GM23338 (cell line): ENCODE data around the gene PDE4B. TPM values are rescaled to one million over a fixed set of nuclear protein-coding genes. Genes with fewer than 3 reads are reported as not detected.

Experiments
- ATAC-seq: fragments of 200-7000 bp; cut with Tn5 transposase; 3 replicates; pipeline ENCODE4 v1.9.1; 2020
- DNase-seq: peaks from one replicate; pipeline ENCODE4 v3.0.0-alpha.2; 2015; ENCODE audit warnings: low spot score
- H2AFZ ChIP-seq: fragments of 200-600 bp; sonication (generic); 2 replicates; pipeline ENCODE4 v1.8.0; 2016; ENCODE audit warnings: antibody characterized with exemption, mild to moderate bottlenecking, moderate library complexity
- H3F3A ChIP-seq: fragments of 200-600 bp; sonication (generic); replicated peaks from 2 replicates; pipeline ENCODE4 v1.8.0; 2017; ENCODE audit warnings: antibody characterized with exemption, mixed run types, low read depth
- H3K27ac ChIP-seq: fragments of 200-600 bp; sonication (generic); 2 replicates; pipeline ENCODE4 v1.6.1; 2016; ENCODE audit warnings: low read depth
- H3K27me3 ChIP-seq: fragments of 200-600 bp; sonication (generic); 2 replicates; pipeline ENCODE4 v1.8.0; 2016; ENCODE audit warnings: mild to moderate bottlenecking, mixed run types, moderate library complexity; ENCODE audit not compliant: insufficient read depth
- H3K36me3 ChIP-seq: fragments of 200-600 bp; sonication (generic); 2 replicates; pipeline ENCODE4 v1.8.0; 2016; ENCODE audit warnings: mild to moderate bottlenecking; ENCODE audit not compliant: insufficient read depth
- H3K4me1 ChIP-seq: fragments of 200-600 bp; sonication (generic); 2 replicates; pipeline ENCODE4 v1.8.0; 2016; ENCODE audit warnings: mild to moderate bottlenecking, moderate library complexity; ENCODE audit not compliant: insufficient read depth
- H3K4me2 ChIP-seq: fragments of 200-600 bp; sonication (generic); 2 replicates; pipeline ENCODE4 v1.7.1; 2017; ENCODE audit warnings: mixed run types
- H3K4me3 ChIP-seq: fragments of 200-600 bp; sonication (generic); 2 replicates; pipeline ENCODE4 v1.6.1; 2016; ENCODE audit warnings: mixed run types
- H3K79me2 ChIP-seq: fragments of 200-600 bp; sonication (generic); replicated peaks from 2 replicates; pipeline ENCODE4 v1.8.0; 2017; ENCODE audit warnings: mild to moderate bottlenecking; ENCODE audit not compliant: insufficient read depth
- H3K9me2 ChIP-seq: fragments of 200-600 bp; sonication (generic); 2 replicates; pipeline ENCODE4 v1.8.0; 2017; ENCODE audit not compliant: insufficient read depth
- H4K20me1 ChIP-seq: fragments of 200-600 bp; sonication (generic); replicated peaks from 2 replicates; pipeline ENCODE4 v1.8.0; 2017; ENCODE audit warnings: mild to moderate bottlenecking; ENCODE audit not compliant: insufficient read depth
- H3K27ac Mint-ChIP-seq: 2 replicates; pipeline ENCODE4 v1.8.0; 2020; ENCODE audit warnings: inconsistent platforms, mild to moderate bottlenecking, moderate library complexity, mixed read lengths
- H3K27me3 Mint-ChIP-seq: 3 replicates; pipeline ENCODE4 v1.8.0; 2022; ENCODE audit warnings: low read depth, mild to moderate bottlenecking, moderate library complexity, mixed read lengths, inconsistent platforms; ENCODE audit not compliant: insufficient read depth, poor library complexity
- H3K36me3 Mint-ChIP-seq: 3 replicates; pipeline ENCODE4 v1.8.0; 2021; ENCODE audit warnings: low read depth, mild to moderate bottlenecking, inconsistent platforms, moderate library complexity, mixed read lengths
- H3K4me1 Mint-ChIP-seq: 3 replicates; pipeline ENCODE4 v1.8.0; 2020; ENCODE audit warnings: mild to moderate bottlenecking, inconsistent platforms, mixed read lengths
- H3K4me3 Mint-ChIP-seq: 3 replicates; pipeline ENCODE4 v1.8.0; 2021; ENCODE audit warnings: moderate library complexity, mild to moderate bottlenecking, inconsistent platforms, mixed read lengths
- H3K9me3 Mint-ChIP-seq: 3 replicates; pipeline ENCODE4 v1.8.0; 2020; ENCODE audit warnings: moderate library complexity, mild to moderate bottlenecking, inconsistent platforms, mixed read lengths
- CREB1 ChIP-seq: fragments of 250-450 bp; sonication (Bioruptor Pico); IDR thresholded peaks from 2 replicates; pipeline ENCODE4 v1.5.0; 2020; ENCODE audit warnings: low read depth, mild to moderate bottlenecking, moderate library complexity
- EZH2 ChIP-seq: fragments of 200-600 bp; sonication (generic); IDR thresholded peaks from one replicate; pipeline ENCODE4 v1.8.0; 2017; ENCODE audit warnings: antibody characterized with exemption, mild to moderate bottlenecking, low read depth; ENCODE audit not compliant: unreplicated experiment
- EZH2phosphoT487 ChIP-seq: fragments of 200-600 bp; sonication (generic); IDR thresholded peaks from one replicate; pipeline ENCODE4 v1.8.1; 2018; ENCODE audit warnings: antibody characterized with exemption; ENCODE audit not compliant: unreplicated experiment
- JUNB ChIP-seq: IDR thresholded peaks from one replicate; pipeline ENCODE4 v1.6.1; 2016; ENCODE audit warnings: antibody characterized with exemption; ENCODE audit not compliant: unreplicated experiment
- NANOG ChIP-seq: IDR thresholded peaks from 2 replicates; pipeline ENCODE4 v1.6.1; 2016; ENCODE audit warnings: antibody characterized with exemption, borderline replicate concordance
- POLR2AphosphoS5 ChIP-seq: IDR thresholded peaks from 2 replicates; pipeline ENCODE4 v1.6.1; 2016; ENCODE audit warnings: antibody characterized with exemption, low read depth
- STAT1 ChIP-seq: IDR thresholded peaks from one replicate; pipeline ENCODE4 v1.6.1; 2016; ENCODE audit warnings: antibody characterized with exemption; ENCODE audit not compliant: unreplicated experiment
- ZNF114 ChIP-seq: fragments of 250-450 bp; sonication (Bioruptor Pico); IDR thresholded peaks from 2 replicates; pipeline ENCODE4 v1.5.0; 2020; ENCODE audit warnings: mild to moderate bottlenecking, moderate library complexity
- ZNF331 ChIP-seq: fragments of 250-450 bp; sonication (Bioruptor Pico); IDR thresholded peaks from 2 replicates; pipeline ENCODE4 v1.5.0; 2020; ENCODE audit warnings: low read depth, mild to moderate bottlenecking, moderate library complexity
- polyA plus RNA-seq: library from polyadenylated mRNA; unstranded; fragments of >200 nt; fragmentation: Nextera tagmentation; extraction: Ambion mirVana; gene quantifications from 2 replicates; pipeline ENCODE4 v1.2.1, GENCODE V29; 2016
- total RNA-seq: library from RNA; depleted of rRNA; stranded (reverse); fragments of >200 nt; shearing (Covaris generic); gene quantifications from 2 replicates; pipeline ENCODE4 v1.2.3, GENCODE V29; 2014
- TF ChIP-seq, protein P1 (sequence below): IDR thresholded peaks from one replicate; pipeline ENCODE4 v1.6.1; 2018; ENCODE audit warnings: antibody characterized with exemption; ENCODE audit not compliant: unreplicated experiment
- TF ChIP-seq, protein P2 (sequence below): fragments of 250-450 bp; sonication (Bioruptor Pico); IDR thresholded peaks from 2 replicates; pipeline ENCODE4 v1.5.0; 2020; ENCODE audit warnings: mild to moderate bottlenecking, moderate library complexity
- TF ChIP-seq, protein P3 (sequence below), 2 experiments: fragments of 200-600 bp in 1 of 2; sonication (generic) in 1 of 2; conservative IDR thresholded peaks; 2 replicates each; pipeline versions ENCODE4 v1.5.1 to v1.6.1; 2016 to 2017; ENCODE audit warnings: antibody characterized with exemption in 2 of 2, low read depth in 2 of 2, mild to moderate bottlenecking in 2 of 2, moderate library complexity in 1 of 2
- TF ChIP-seq, protein P4 (sequence below): IDR thresholded peaks from 2 replicates; pipeline ENCODE4 v1.6.1; 2016; ENCODE audit warnings: antibody characterized with exemption

The PDE4B gene
- total and polyA plus RNA-seq, 2 experiments from 2014 or later, result 14.0 to 25.6 TPM

DNA sequence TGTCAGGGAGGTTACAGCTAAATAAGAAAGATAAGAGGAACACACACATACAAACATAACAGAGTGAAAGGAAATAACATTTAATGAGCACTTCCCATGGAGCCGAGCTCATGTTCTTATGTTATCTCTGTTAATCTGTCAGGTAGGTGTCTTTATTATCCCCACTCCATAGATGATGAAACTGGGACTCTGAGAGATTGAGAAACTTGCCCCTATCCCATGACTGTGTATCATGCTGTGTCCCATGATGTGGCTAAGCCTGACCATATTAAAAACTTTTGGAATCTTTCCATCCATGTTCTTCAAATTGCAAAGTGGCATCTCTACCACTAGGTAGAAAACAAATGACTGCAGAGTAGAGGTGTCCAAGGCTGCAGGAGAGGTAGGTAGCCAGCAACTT, 456.1 kb downstream of the PDE4B start:
- ATAC-seq (no peak), DNase-seq (no peak)
- Histone ChIP-seq H3K4me1 (peaks cover 6% of the 10 kb centered on the region; the same call in 1 of the 2 replicates), H3K36me3 (no peaks in the 10 kb centered on the region), H2AFZ (0 out of 2 replicates have a peak overlapping the region, but pooled peaks have one; percentile 12), H3K27me3 (no peaks in the 10 kb centered on the region), H3K4me3 (no peak overlapping the region), H3K4me2 (no peak overlapping the region), H3F3A (no peaks in the 10 kb centered on the region), H3K9me2 (no peaks in the 10 kb centered on the region), H4K20me1 (no peaks in the 10 kb centered on the region), H3K27ac (no peak overlapping the region), H3K79me2 (no peaks in the 10 kb centered on the region)
- H3K27me3 Mint-ChIP-seq, result peaks cover 2% of the 10 kb centered on the region
- no peak overlapping the region for H3K27ac Mint-ChIP-seq
- no peak overlapping the region for H3K4me3 Mint-ChIP-seq
- peaks cover 7% of the 10 kb centered on the region; the same call in 2 of the 3 replicates for H3K4me1 Mint-ChIP-seq
- H3K36me3 Mint-ChIP-seq, result no peaks in the 10 kb centered on the region
- H3K9me3 Mint-ChIP-seq, result no peaks in the 10 kb centered on the region
- TF ChIP-seq ZNF114 (CRISPR knock-in tag) (no peak), CREB1 (no peak), STAT1 (no peak), JUNB (no peak), POLR2AphosphoS5 (no peak), EZH2 (no peak), NANOG (no peak), EZH2phosphoT487 (no peak), ZNF331 (no peak)
- TF ChIP-seq, protein P1, sequence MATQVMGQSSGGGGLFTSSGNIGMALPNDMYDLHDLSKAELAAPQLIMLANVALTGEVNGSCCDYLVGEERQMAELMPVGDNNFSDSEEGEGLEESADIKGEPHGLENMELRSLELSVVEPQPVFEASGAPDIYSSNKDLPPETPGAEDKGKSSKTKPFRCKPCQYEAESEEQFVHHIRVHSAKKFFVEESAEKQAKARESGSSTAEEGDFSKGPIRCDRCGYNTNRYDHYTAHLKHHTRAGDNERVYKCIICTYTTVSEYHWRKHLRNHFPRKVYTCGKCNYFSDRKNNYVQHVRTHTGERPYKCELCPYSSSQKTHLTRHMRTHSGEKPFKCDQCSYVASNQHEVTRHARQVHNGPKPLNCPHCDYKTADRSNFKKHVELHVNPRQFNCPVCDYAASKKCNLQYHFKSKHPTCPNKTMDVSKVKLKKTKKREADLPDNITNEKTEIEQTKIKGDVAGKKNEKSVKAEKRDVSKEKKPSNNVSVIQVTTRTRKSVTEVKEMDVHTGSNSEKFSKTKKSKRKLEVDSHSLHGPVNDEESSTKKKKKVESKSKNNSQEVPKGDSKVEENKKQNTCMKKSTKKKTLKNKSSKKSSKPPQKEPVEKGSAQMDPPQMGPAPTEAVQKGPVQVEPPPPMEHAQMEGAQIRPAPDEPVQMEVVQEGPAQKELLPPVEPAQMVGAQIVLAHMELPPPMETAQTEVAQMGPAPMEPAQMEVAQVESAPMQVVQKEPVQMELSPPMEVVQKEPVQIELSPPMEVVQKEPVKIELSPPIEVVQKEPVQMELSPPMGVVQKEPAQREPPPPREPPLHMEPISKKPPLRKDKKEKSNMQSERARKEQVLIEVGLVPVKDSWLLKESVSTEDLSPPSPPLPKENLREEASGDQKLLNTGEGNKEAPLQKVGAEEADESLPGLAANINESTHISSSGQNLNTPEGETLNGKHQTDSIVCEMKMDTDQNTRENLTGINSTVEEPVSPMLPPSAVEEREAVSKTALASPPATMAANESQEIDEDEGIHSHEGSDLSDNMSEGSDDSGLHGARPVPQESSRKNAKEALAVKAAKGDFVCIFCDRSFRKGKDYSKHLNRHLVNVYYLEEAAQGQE, result no peak
- TF ChIP-seq, protein P2, sequence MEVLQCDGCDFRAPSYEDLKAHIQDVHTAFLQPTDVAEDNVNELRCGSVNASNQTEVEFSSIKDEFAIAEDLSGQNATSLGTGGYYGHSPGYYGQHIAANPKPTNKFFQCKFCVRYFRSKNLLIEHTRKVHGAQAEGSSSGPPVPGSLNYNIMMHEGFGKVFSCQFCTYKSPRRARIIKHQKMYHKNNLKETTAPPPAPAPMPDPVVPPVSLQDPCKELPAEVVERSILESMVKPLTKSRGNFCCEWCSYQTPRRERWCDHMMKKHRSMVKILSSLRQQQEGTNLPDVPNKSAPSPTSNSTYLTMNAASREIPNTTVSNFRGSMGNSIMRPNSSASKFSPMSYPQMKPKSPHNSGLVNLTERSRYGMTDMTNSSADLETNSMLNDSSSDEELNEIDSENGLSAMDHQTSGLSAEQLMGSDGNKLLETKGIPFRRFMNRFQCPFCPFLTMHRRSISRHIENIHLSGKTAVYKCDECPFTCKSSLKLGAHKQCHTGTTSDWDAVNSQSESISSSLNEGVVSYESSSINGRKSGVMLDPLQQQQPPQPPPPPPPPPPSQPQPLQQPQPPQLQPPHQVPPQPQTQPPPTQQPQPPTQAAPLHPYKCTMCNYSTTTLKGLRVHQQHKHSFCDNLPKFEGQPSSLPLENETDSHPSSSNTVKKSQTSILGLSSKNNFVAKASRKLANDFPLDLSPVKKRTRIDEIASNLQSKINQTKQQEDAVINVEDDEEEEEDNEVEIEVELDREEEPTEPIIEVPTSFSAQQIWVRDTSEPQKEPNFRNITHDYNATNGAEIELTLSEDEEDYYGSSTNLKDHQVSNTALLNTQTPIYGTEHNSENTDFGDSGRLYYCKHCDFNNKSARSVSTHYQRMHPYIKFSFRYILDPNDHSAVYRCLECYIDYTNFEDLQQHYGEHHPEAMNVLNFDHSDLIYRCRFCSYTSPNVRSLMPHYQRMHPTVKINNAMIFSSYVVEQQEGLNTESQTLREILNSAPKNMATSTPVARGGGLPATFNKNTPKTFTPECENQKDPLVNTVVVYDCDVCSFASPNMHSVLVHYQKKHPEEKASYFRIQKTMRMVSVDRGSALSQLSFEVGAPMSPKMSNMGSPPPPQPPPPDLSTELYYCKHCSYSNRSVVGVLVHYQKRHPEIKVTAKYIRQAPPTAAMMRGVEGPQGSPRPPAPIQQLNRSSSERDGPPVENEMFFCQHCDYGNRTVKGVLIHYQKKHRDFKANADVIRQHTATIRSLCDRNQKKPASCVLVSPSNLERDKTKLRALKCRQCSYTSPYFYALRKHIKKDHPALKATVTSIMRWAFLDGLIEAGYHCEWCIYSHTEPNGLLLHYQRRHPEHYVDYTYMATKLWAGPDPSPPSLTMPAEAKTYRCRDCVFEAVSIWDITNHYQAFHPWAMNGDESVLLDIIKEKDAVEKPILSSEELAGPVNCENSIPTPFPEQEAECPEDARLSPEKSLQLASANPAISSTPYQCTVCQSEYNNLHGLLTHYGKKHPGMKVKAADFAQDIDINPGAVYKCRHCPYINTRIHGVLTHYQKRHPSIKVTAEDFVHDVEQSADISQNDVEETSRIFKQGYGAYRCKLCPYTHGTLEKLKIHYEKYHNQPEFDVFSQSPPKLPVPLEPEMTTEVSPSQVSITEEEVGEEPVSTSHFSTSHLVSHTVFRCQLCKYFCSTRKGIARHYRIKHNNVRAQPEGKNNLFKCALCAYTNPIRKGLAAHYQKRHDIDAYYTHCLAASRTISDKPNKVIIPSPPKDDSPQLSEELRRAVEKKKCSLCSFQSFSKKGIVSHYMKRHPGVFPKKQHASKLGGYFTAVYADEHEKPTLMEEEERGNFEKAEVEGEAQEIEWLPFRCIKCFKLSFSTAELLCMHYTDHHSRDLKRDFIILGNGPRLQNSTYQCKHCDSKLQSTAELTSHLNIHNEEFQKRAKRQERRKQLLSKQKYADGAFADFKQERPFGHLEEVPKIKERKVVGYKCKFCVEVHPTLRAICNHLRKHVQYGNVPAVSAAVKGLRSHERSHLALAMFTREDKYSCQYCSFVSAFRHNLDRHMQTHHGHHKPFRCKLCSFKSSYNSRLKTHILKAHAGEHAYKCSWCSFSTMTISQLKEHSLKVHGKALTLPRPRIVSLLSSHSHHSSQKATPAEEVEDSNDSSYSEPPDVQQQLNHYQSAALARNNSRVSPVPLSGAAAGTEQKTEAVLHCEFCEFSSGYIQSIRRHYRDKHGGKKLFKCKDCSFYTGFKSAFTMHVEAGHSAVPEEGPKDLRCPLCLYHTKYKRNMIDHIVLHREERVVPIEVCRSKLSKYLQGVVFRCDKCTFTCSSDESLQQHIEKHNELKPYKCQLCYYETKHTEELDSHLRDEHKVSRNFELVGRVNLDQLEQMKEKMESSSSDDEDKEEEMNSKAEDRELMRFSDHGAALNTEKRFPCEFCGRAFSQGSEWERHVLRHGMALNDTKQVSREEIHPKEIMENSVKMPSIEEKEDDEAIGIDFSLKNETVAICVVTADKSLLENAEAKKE (CRISPR knock-in tag), result no peak
- TF ChIP-seq, protein P3, sequence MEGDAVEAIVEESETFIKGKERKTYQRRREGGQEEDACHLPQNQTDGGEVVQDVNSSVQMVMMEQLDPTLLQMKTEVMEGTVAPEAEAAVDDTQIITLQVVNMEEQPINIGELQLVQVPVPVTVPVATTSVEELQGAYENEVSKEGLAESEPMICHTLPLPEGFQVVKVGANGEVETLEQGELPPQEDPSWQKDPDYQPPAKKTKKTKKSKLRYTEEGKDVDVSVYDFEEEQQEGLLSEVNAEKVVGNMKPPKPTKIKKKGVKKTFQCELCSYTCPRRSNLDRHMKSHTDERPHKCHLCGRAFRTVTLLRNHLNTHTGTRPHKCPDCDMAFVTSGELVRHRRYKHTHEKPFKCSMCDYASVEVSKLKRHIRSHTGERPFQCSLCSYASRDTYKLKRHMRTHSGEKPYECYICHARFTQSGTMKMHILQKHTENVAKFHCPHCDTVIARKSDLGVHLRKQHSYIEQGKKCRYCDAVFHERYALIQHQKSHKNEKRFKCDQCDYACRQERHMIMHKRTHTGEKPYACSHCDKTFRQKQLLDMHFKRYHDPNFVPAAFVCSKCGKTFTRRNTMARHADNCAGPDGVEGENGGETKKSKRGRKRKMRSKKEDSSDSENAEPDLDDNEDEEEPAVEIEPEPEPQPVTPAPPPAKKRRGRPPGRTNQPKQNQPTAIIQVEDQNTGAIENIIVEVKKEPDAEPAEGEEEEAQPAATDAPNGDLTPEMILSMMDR (conservative IDR thresholded peaks at IDR 0.05; ENCODE audit: low read depth in 2 of 2), result no peak
- TF ChIP-seq, protein P4, sequence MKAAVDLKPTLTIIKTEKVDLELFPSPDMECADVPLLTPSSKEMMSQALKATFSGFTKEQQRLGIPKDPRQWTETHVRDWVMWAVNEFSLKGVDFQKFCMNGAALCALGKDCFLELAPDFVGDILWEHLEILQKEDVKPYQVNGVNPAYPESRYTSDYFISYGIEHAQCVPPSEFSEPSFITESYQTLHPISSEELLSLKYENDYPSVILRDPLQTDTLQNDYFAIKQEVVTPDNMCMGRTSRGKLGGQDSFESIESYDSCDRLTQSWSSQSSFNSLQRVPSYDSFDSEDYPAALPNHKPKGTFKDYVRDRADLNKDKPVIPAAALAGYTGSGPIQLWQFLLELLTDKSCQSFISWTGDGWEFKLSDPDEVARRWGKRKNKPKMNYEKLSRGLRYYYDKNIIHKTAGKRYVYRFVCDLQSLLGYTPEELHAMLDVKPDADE, result no peak
